Effector memory CD8-positive, alpha-beta T cell (primary cell): ENCODE data around the gene ANK2.
"Not testable (repeated sequence)": the region's sequence is repeated elsewhere in the genome, so short reads cannot be mapped to it uniquely, and the experiment has no call there.

Source experiments
- ATAC-seq: fragments of 150-1000 bp; cut with Tn5 transposase; replicated peaks from 2 replicates; pipeline ENCODE4 v1.10.0; 2021; ENCODE audit warnings: mild to moderate bottlenecking, moderate library complexity
- DNase-seq, 3 experiments: peaks; one replicate each; pipeline ENCODE4 v3.0.0; 2021
- H3K27ac Mint-ChIP-seq, 2 donors: one replicate each; pipeline ENCODE4 v1.8.0; 2022; ENCODE audit warnings: mild to moderate bottlenecking in 2 of 2, mixed read lengths in 2 of 2, moderate library complexity in 2 of 2
- H3K27me3 Mint-ChIP-seq, 2 donors: one replicate each; pipeline ENCODE4 v1.8.0; 2022; ENCODE audit warnings: mixed read lengths in 2 of 2
- H3K36me3 Mint-ChIP-seq: one replicate; pipeline ENCODE4 v1.8.0; 2022; ENCODE audit warnings: mild to moderate bottlenecking, moderate library complexity, mixed read lengths; ENCODE audit not compliant: insufficient read depth
- H3K4me1 Mint-ChIP-seq, 2 donors: one replicate each; pipeline ENCODE4 v1.8.0; 2022; ENCODE audit warnings: low read depth in 2 of 2, mixed read lengths in 2 of 2
- H3K4me3 Mint-ChIP-seq, 2 donors: one replicate each; pipeline ENCODE4 v1.8.0; 2022; ENCODE audit warnings: mild to moderate bottlenecking in 2 of 2, mixed read lengths in 2 of 2, moderate library complexity in 2 of 2
- H3K9me3 Mint-ChIP-seq, 2 donors: one replicate each; pipeline ENCODE4 v1.8.0; 2022; ENCODE audit warnings: mixed read lengths in 2 of 2

ANK2 gene

GRCh38 chr4:113179996-113180395, 130.5 kb downstream of the ANK2 start:
- no peak overlapping the region for H3K4me3 Mint-ChIP-seq
- no peak for DNase-seq
- H3K36me3 Mint-ChIP-seq, result no peaks in the 10 kb centered on the region
- H3K9me3 Mint-ChIP-seq, result no peaks in the 10 kb centered on the region
- H3K4me1 Mint-ChIP-seq, result no peaks in the 10 kb centered on the region
- H3K27me3 Mint-ChIP-seq, result no peaks in the 10 kb centered on the region
- H3K27ac Mint-ChIP-seq, result no peak overlapping the region
- ATAC-seq, result no peak

- Mint-ChIP-seq H3K4me1 (no peaks in the 10 kb centered on the region), H3K4me3 (no peak overlapping the region), H3K27ac (no peak overlapping the region), H3K27me3 (no peaks in the 10 kb centered on the region), H3K9me3 (peaks cover 0 to 2% of the 10 kb centered on the region in 2 donors), H3K36me3 (no peaks in the 10 kb centered on the region)
- DNase-seq (no peak), ATAC-seq (no peak)
Observed at GRCh38 chr4:113181289-113182007, 132.0 kb downstream of the ANK2 start.

- DNase-seq (no peak), ATAC-seq (no peak)
- Mint-ChIP-seq H3K27me3 (no peaks in the 10 kb centered on the region), H3K27ac (no peak overlapping the region), H3K36me3 (no peaks in the 10 kb centered on the region), H3K9me3 (peaks cover 0 to 2% of the 10 kb centered on the region in 2 donors), H3K4me3 (no peak overlapping the region), H3K4me1 (no peaks in the 10 kb centered on the region)
Observed at GRCh38 chr4:113183032-113183605, 133.7 kb downstream of the ANK2 start.

- not testable (repeated sequence) for H3K27ac Mint-ChIP-seq, H3K36me3 Mint-ChIP-seq, H3K4me3 Mint-ChIP-seq, H3K27me3 Mint-ChIP-seq, H3K9me3 Mint-ChIP-seq, H3K4me1 Mint-ChIP-seq, DNase-seq, ATAC-seq
Observed at GRCh38 chr4:113186220-113186619, 136.8 kb downstream of the ANK2 start.

GRCh38 chr4:113186913-113187312, 137.5 kb downstream of the ANK2 start:
- ATAC-seq, result no peak
- peaks cover 0 to 4% of the 10 kb centered on the region in 2 donors for H3K9me3 Mint-ChIP-seq
- H3K27me3 Mint-ChIP-seq, result no peaks in the 10 kb centered on the region
- no peak overlapping the region for H3K4me3 Mint-ChIP-seq
- H3K27ac Mint-ChIP-seq, result no peak overlapping the region
- H3K4me1 Mint-ChIP-seq, result no peaks in the 10 kb centered on the region
- no peaks in the 10 kb centered on the region for H3K36me3 Mint-ChIP-seq
- DNase-seq, result no peak

GRCh38 chr4:113187358-113187757, 137.9 kb downstream of the ANK2 start:
- Mint-ChIP-seq H3K4me1 (no peaks in the 10 kb centered on the region), H3K36me3 (no peaks in the 10 kb centered on the region), H3K27me3 (no peaks in the 10 kb centered on the region), H3K9me3 (peaks cover 0 to 4% of the 10 kb centered on the region in 2 donors), H3K27ac (no peak overlapping the region), H3K4me3 (no peak overlapping the region)
- DNase-seq (no peak), ATAC-seq (no peak)

- no peak for ATAC-seq
Observed at GRCh38 chr4:113189546-113189945, 140.1 kb downstream of the ANK2 start.

GRCh38 chr4:113209153-113209552, 159.7 kb downstream of the ANK2 start:
- no peak for DNase-seq
- Mint-ChIP-seq H3K4me1 (no peaks in the 10 kb centered on the region), H3K4me3 (no peak overlapping the region), H3K36me3 (no peaks in the 10 kb centered on the region), H3K27ac (no peak overlapping the region), H3K27me3 (no peaks in the 10 kb centered on the region), H3K9me3 (peaks cover 0 to 2% of the 10 kb centered on the region in 2 donors)
- no peak for ATAC-seq

More at GRCh38 chr4:113189546-113189945, 140.1 kb downstream of the ANK2 start:
- no peaks in the 10 kb centered on the region for H3K27me3 Mint-ChIP-seq
- peaks cover 0 to 4% of the 10 kb centered on the region in 2 donors for H3K9me3 Mint-ChIP-seq
- no peak overlapping the region for H3K4me3 Mint-ChIP-seq
- H3K4me1 Mint-ChIP-seq, result no peaks in the 10 kb centered on the region
- H3K36me3 Mint-ChIP-seq, result no peaks in the 10 kb centered on the region
- H3K27ac Mint-ChIP-seq, result no peak overlapping the region
- DNase-seq, result no peak

- DNase-seq, result no peak
- no peaks in the 10 kb centered on the region for H3K27me3 Mint-ChIP-seq
- H3K27ac Mint-ChIP-seq, result no peak overlapping the region
- no peaks in the 10 kb centered on the region for H3K36me3 Mint-ChIP-seq
- no peaks in the 10 kb centered on the region for H3K4me1 Mint-ChIP-seq
- H3K4me3 Mint-ChIP-seq, result no peak overlapping the region
- H3K9me3 Mint-ChIP-seq, result peaks cover 0 to 2% of the 10 kb centered on the region in 2 donors
- no peak for ATAC-seq
Observed at GRCh38 chr4:113209652-113210320, 160.3 kb downstream of the ANK2 start.

GRCh38 chr4:113212613-113213012, 163.2 kb downstream of the ANK2 start:
- Mint-ChIP-seq H3K4me3 (no peak overlapping the region), H3K27ac (no peak overlapping the region), H3K36me3 (no peaks in the 10 kb centered on the region), H3K4me1 (no peaks in the 10 kb centered on the region), H3K27me3 (no peaks in the 10 kb centered on the region), H3K9me3 (peaks cover 0 to 2% of the 10 kb centered on the region in 2 donors)
- ATAC-seq (no peak), DNase-seq (no peak)

GRCh38 chr4:113221990-113222389, 172.5 kb downstream of the ANK2 start:
- H3K36me3 Mint-ChIP-seq, result no peaks in the 10 kb centered on the region
- no peaks in the 10 kb centered on the region for H3K4me1 Mint-ChIP-seq
- ATAC-seq (no peak), DNase-seq (no peak)
- H3K4me3 Mint-ChIP-seq, result no peak overlapping the region
- H3K27ac Mint-ChIP-seq, result no peak overlapping the region
- no peaks in the 10 kb centered on the region for H3K27me3 Mint-ChIP-seq
- peaks cover 0 to 2% of the 10 kb centered on the region in 2 donors for H3K9me3 Mint-ChIP-seq

GRCh38 chr4:113222471-113222870, 173.0 kb downstream of the ANK2 start:
- ATAC-seq (no peak), DNase-seq (no peak)
- Mint-ChIP-seq H3K36me3 (no peaks in the 10 kb centered on the region), H3K9me3 (peaks cover 0 to 2% of the 10 kb centered on the region in 2 donors), H3K27me3 (no peaks in the 10 kb centered on the region), H3K4me1 (no peaks in the 10 kb centered on the region), H3K4me3 (no peak overlapping the region), H3K27ac (no peak overlapping the region)

- ATAC-seq (no peak), DNase-seq (no peak)
- H3K4me1 Mint-ChIP-seq, result no peaks in the 10 kb centered on the region
- peaks cover 0 to 2% of the 10 kb centered on the region in 2 donors for H3K9me3 Mint-ChIP-seq
- no peaks in the 10 kb centered on the region for H3K36me3 Mint-ChIP-seq
- no peaks in the 10 kb centered on the region for H3K27me3 Mint-ChIP-seq
- H3K27ac Mint-ChIP-seq, result no peak overlapping the region
- H3K4me3 Mint-ChIP-seq, result no peak overlapping the region
Observed at GRCh38 chr4:113223001-113223400, 173.5 kb downstream of the ANK2 start.

- H3K27ac Mint-ChIP-seq, result no peak overlapping the region
- no peaks in the 10 kb centered on the region for H3K27me3 Mint-ChIP-seq
- no peaks in the 10 kb centered on the region for H3K36me3 Mint-ChIP-seq
- no peaks in the 10 kb centered on the region for H3K9me3 Mint-ChIP-seq
- ATAC-seq (no peak), DNase-seq (no peak)
- no peaks in the 10 kb centered on the region for H3K4me1 Mint-ChIP-seq
- no peak overlapping the region for H3K4me3 Mint-ChIP-seq
Observed at GRCh38 chr4:113232194-113232593, 182.7 kb downstream of the ANK2 start.
